GM21529 (cell line): ENCODE results near the gene TMEM135.
A peak's percentile ranks its signal among the peaks of the same experiment; 100 is the strongest.
"Not testable (repeated sequence)": the region's sequence is repeated elsewhere in the genome, so short reads cannot be mapped to it uniquely, and the experiment has no call there.

Experiments used
- ATAC-seq: cut with Tn5 transposase; IDR thresholded peaks from one replicate; pipeline ENCODE4 v1.9.1; 2021; ENCODE audit not compliant: unreplicated experiment

TMEM135 gene

GRCh38 chr11:87037450-87038234 is at the start of gene TMEM135:
TSS of gene TMEM135 (plus strand) at chr11:87037934. CDS start at chr11:87038046, 112 bp downstream.
- peak; percentile 98 for ATAC-seq

DNA sequence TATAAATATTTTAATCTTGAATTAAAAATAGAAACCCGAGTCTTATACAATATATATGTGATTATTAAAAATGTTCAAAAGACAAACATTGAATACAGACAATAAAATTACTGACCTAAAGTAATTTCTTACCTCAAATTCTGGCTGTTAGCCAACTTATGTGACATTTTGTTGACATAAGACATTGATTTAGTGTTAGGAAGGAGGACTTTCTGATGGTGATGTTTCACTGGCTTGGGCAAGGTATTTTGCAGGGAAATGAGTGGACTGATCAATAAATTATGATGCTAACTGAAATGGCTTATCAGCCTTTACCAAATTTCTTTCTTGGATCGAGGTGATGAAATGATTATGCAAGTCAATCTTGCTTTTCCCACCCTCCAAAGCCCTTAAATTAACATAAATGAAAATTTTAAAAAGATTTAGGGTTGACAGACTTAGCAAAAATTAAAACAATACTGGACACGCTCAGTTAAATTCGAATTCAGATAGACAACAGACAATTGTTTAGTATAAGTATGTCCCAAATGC is 49.3 kb upstream of the TMEM135 start:
- ATAC-seq = no peak

DNA sequence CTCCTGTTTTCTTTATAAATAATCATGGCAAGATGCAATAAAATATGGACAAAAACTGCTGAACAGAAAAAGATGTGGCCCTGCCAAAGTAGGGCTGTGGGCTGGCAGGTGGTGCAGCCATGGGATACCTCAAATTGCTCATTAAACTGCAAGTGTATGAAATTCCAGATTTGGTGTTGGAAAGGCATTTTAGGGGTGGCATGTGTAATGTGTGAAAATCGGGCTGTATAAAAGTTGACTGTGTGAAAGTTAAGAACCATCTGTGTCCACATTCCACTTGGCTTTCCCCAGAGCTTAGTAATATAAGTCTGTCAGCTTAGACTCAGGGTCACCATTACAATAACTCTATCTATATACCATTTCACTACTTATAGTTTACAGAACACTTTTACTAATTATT is 47.7 kb upstream of the TMEM135 start:
- ATAC-seq = no peak

DNA sequence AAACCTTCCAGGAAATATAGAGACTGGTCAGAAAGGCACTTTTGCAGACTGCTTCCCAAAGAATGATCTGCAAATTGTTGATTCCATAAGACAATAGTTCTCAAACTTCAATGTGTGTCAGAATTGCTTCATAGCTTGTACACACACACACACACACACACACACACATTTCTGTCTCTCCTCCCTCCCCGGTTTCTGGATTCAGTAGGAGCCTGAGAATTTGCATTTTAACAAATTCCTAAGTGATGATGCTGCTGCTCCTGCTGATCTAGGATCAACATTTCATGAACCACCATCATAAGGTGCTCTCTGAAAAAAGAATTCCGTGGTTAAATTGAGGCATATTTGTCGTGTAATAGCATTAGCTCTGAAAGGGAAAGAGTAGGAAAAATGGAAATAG is 47.2 kb upstream of the TMEM135 start:
- ATAC-seq = no peak

GRCh38 chr11:86991341-86991740 is 46.4 kb upstream of the TMEM135 start:
- ATAC-seq = no peak

- not testable (repeated sequence) for ATAC-seq
Observed at GRCh38 chr11:86992340-86992739, 45.4 kb upstream of the TMEM135 start.

GRCh38 chr11:86993031-86993430 is 44.7 kb upstream of the TMEM135 start:
- ATAC-seq = no peak

DNA sequence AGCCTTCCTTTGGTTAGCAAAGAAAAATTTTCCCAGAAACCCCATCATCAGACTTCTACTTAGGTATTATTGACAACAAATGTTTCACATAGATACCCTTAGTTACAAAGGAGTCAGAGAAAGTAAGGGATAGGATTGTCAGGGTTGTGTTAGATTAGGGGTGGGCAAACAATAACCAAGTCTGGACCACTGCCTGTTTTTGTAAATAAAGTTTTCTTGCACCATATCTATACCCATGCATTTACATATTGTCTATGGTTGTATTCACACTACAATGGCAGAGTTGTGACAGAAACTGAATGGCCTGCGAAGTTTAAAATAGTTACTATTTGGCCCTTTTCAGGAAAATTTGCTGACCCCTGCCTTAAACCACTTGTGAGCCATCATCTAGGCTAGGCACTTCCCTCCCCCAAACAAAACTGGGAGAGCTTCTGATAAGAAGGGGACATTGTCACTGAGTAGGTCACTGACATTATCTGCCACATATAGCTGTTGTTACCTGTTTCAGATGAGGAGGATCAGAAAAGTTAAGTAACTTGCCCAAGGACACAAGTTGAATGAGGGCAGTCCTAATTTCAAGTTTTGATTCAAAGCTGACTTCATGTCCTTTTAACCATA is 40.7 kb upstream of the TMEM135 start:
- no peak for ATAC-seq

DNA sequence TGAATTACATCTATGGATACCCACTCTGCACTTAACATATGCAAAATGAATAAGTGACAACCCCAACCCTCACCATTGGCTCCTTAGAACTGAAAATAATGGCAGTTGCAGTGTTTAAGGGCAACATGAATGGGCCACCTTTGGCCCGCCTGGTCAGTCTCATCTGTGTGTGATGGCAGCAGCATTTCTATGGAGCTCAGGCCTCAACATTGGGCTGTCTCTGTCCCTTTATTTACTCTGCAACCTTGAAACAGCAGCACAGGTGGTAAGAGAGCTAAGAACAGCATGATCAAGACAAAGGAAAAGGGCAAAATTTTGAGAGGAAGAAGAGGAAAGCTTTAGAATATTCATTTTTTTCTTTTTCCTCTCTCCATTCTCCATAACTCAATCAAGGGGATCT is 38.3 kb upstream of the TMEM135 start:
- no peak for ATAC-seq

GRCh38 chr11:86999859-87000753 is 37.6 kb upstream of the TMEM135 start:
- no peak for ATAC-seq

DNA sequence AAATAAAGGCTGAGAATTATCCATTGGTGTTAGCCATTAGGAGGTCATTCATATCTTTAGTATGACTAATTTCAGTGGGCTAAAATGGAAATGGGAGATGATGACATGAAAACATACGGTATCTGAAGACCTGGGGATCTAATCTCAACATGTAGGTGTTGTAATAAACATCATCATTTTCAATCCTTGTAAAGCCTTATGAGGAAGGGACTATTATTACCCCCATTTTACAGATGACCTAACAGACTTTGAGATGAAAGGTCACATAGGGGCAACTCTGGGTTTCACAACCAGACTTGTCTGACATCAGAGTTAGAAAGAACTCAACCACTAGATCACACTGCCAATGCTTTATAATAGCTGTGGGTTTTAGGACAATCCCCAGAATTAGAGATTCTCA is 34.8 kb upstream of the TMEM135 start:
- ATAC-seq = no peak

- ATAC-seq = not testable (repeated sequence)
Observed at GRCh38 chr11:87004281-87004680, 33.5 kb upstream of the TMEM135 start.

- ATAC-seq = no peak
Observed at GRCh38 chr11:87005569-87005921, 32.2 kb upstream of the TMEM135 start.

DNA sequence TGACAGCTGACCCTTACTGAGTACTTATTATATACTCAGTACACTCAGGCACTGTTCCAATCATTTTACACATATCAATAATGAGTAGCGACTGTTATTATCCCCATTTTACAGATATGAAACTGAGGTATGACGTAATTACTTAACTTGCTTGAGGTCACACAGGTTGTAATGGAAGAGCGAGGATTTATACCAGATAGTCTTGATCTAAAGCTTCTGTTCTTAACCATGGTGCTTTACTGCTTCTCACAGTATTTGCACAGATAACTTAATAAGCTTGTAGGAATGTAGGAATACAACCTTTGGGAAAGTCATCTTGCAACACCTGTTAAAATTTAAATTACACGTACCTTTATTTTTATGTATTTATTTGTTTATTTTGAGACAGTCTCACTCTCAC is 31.7 kb upstream of the TMEM135 start:
- ATAC-seq = no peak

- no peak for ATAC-seq
Observed at GRCh38 chr11:87007963-87008362, 29.8 kb upstream of the TMEM135 start.

DNA sequence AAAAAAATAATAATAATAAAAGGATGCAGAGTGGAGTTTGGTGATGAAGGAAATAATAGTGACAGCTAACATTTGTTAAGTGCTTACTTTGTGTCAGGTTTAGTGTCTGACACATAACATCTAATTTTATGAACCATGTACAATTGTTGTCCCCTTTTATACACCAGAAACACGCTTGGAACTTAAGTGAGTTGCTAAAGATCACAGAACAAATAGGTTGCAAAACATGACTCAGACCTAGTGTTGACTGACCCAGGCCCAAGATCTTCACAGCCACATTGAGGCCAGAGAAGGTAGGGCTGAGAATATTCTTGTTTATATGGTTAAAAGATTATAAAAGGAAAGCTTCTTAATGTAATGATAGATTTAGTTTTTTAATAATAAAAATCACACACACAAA is 25.6 kb upstream of the TMEM135 start:
- no peak for ATAC-seq

- ATAC-seq = no peak
Observed at GRCh38 chr11:87012673-87013072, 25.1 kb upstream of the TMEM135 start.

DNA sequence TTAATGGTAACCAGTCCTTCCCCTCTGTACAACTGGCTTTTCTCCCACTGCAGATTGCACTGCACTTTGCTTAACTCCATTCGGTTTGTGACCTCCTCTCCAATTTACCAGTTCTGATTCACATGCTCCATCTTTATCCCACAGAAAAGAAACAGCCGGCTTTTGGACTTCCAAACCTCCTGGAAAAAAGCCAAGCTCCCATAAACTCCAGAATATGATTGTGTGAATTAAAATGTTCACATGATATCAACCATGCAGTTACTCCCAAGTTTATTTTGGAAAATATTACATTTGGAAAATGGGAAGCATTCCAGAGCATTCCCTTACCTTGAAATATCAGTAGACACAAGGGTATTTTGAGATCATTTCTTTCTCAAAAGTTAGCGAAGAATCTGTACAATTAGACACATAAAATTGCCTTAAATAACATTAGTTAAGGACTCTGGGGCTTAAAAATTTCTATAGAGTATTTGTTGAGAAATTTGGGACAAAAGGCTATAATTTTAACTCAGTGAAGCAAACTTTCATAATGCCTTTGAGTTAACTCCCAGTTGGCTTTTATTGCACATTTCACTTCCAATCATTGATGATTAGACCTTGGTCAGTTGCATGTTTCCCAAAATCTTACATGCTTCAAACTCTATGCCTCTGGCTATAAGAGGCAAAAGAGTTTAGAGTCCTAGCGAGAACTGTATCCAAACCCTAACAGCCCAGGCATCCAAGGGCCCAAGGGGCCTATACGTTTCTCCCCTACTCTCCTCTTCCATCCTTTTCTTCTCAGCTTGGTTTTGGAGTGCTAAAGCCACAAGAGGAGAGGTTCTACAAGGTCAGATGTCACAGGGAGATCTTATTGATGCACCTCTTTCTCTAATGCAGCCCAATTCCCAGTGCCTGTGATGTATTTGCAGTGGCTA is 23.6 kb upstream of the TMEM135 start:
- ATAC-seq = no peak

DNA sequence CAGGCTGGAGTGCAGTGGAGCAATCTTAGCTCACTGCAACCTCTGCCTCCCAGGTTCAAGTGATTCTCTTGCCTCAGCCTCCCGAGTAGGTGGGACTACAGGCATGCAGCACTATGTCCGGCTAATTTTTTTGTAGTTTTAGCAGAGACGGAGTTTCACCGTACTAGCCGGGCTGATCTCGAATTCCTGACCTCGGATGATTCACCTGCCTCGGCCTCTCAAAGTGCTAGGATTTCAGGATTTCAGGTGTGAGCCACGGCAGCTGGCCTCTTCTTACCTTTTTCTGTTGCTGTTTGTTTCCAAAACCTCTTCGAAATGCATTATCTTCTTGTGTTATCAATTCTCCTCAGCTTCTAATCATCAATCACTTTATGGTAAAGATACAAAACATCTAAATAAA is 22.1 kb upstream of the TMEM135 start:
- no peak for ATAC-seq

DNA sequence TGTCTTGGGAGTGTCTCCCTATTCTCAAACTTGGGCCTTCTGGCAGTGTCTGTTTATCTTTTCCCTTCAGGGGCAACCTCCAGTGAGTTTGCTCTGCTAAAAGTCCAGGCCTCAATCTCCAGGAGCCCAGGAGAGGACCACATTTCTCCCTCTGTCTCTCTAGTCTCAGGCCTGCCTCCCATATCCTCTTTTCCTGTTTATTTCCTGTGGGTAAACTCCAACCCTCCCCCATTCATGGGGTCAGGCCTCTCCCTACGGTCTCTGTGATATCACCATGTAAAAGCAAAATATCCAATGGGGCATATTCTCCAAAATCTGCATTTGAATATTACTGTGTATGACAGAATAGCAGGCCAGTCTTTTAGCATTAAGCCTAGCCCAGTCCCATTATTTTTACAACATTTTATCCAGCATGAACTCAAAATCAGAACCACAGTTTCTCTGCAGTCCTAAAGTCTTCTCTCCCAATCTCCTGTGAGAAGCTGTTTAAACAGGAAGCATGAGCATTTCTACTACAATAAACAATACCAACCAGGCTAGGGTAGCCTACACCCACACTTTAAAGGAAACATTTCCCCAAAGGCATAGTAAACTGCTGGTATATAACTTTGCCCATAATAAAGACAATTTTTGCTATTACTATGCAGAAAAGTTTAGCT is 18.0 kb upstream of the TMEM135 start:
- no peak for ATAC-seq
